H1 (cell line): Measurements from ENCODE around the gene PAQR7. TPM values are rescaled to one million over a fixed set of nuclear protein-coding genes. Genes with fewer than 3 reads are reported as not detected.

Source experiments
- BACH1 ChIP-seq: IDR thresholded peaks from 2 replicates; pipeline ENCODE4 v1.6.1; 2012; ENCODE audit warnings: low read length, improper control_type of control experiment
- CBX8 ChIP-seq: fragments of 300-800, 300-1000 bp; sonication (generic); IDR thresholded peaks from 2 replicates; pipeline ENCODE4 v1.7.1; 2016; ENCODE audit warnings: low read depth, low read length, borderline replicate concordance
- CHD1 ChIP-seq: IDR thresholded peaks from 2 replicates; pipeline ENCODE4 v1.6.1; 2012; ENCODE audit warnings: low read depth, low read length, improper control_type of control experiment
- CREB1 ChIP-seq: IDR thresholded peaks from 2 replicates; pipeline ENCODE4 v1.6.1; 2012; ENCODE audit warnings: inconsistent platforms
- CTCF ChIP-seq, 3 experiments: IDR thresholded peaks; 1 replicate in 2 of 3; 2 replicates in 1 of 3; pipeline versions ENCODE4 v1.5.1 to v1.6.1; 2011; ENCODE audit warnings: low read length in 3 of 3, mild to moderate bottlenecking in 3 of 3, inconsistent platforms in 2 of 3, low read depth in 1 of 3, moderate library complexity in 1 of 3; ENCODE audit not compliant: insufficient read depth in 1 of 3; ENCODE audit errors: control extremely low read depth in 1 of 3
- EP300 ChIP-seq, 2 experiments: IDR thresholded peaks; 1 replicate in 1 of 2; 2 replicates in 1 of 2; pipeline ENCODE4 v1.6.1; 2011 to 2012; ENCODE audit warnings: low read depth in 2 of 2, low read length in 2 of 2, mild to moderate bottlenecking in 2 of 2, borderline replicate concordance in 1 of 2, inconsistent platforms in 1 of 2, moderate library complexity in 1 of 2
- KDM4A ChIP-seq: IDR thresholded peaks from one replicate; pipeline ENCODE4 v1.7.1; 2012; ENCODE audit warnings: low read depth, mild to moderate bottlenecking, moderate library complexity, low read length, inconsistent platforms; ENCODE audit not compliant: severe bottlenecking
- KDM5A ChIP-seq: fragments of 200-600 bp; IDR thresholded peaks from 2 replicates; pipeline ENCODE4 v1.7.1; 2012; ENCODE audit warnings: mild to moderate bottlenecking, low read length, inconsistent platforms, mixed read lengths
- MAX ChIP-seq: IDR thresholded peaks from 2 replicates; pipeline ENCODE4 v1.6.1; 2012; ENCODE audit warnings: inconsistent platforms
- PHF8 ChIP-seq: fragments of 200-600 bp; sonication (generic); conservative IDR thresholded peaks from 2 replicates; pipeline ENCODE4 v1.7.1; 2012; ENCODE audit warnings: low read depth, mild to moderate bottlenecking, inconsistent platforms, low read length, moderate library complexity
- RFX5 ChIP-seq: IDR thresholded peaks from 2 replicates; pipeline ENCODE4 v1.6.1; 2011; ENCODE audit warnings: low read depth, low read length, improper control_type of control experiment, borderline replicate concordance
- SAP30 ChIP-seq: fragments of 300-600 bp; sonication (generic); IDR thresholded peaks from 2 replicates; pipeline ENCODE4 v1.7.1; 2012; ENCODE audit warnings: low read length, moderate library complexity, mild to moderate bottlenecking, inconsistent platforms; ENCODE audit not compliant: insufficient read depth, insufficient replicate concordance
- SIRT6 ChIP-seq: IDR thresholded peaks from one replicate; pipeline ENCODE4 v1.7.1; 2012; ENCODE audit warnings: low read length, inconsistent platforms
- SP2 ChIP-seq: IDR thresholded peaks from 2 replicates; pipeline ENCODE4 v1.6.1; 2012; ENCODE audit warnings: mild to moderate bottlenecking, low read length, inconsistent platforms
- SP4 ChIP-seq: IDR thresholded peaks from 2 replicates; pipeline ENCODE4 v1.6.1; 2012; ENCODE audit warnings: low read length, inconsistent platforms
- TBP ChIP-seq: IDR thresholded peaks from 2 replicates; pipeline ENCODE4 v1.6.1; 2011; ENCODE audit warnings: low read depth, low read length, improper control_type of control experiment
- USF2 ChIP-seq: IDR thresholded peaks from 2 replicates; pipeline ENCODE4 v1.6.1; 2011; ENCODE audit warnings: low read length, improper control_type of control experiment
- ZNF274 ChIP-seq: IDR thresholded peaks from 2 replicates; pipeline ENCODE4 v1.7.0; 2012; ENCODE audit warnings: low read length, borderline replicate concordance; ENCODE audit errors: extremely low read depth
- polyA plus RNA-seq, 7 experiments: library from polyadenylated mRNA; depleted of rRNA in 3 of 7; stranded (reverse) in 5 of 7; unstranded in 2 of 7; fragments of >200 nt in 5 of 7; fragments of 200-250 nt in 2 of 7; gene quantifications; 1 replicate in 5 of 7; 2 replicates in 1 of 7; 4 replicates in 1 of 7; pipeline versions ENCODE4 v1.2.1 to v1.2.3, GENCODE V29; 2011 to 2013; ENCODE audit warnings: missing spikeins in 2 of 7, mixed read lengths in 2 of 7
- total RNA-seq: library from RNA; stranded (reverse); fragmentation: NEBNext Ultra II Directional; extraction: Animal tissue kit (Norgen Biotek cat#: 25700); gene quantifications from 2 replicates; pipeline ENCODE4 v1.2.1, GENCODE V29; 2021

Gene PAQR7
- total and polyA plus RNA-seq, 2 of the 8 experiments (the other 6 are each of a cell fraction or from before 2014, with no cell fraction given) = 7.3 to 7.4 TPM

GRCh38 chr1:25906644-25907300 is 31.3 kb upstream of the PAQR7 start (continued):
- TF ChIP-seq MAX = peak; percentile 33; the same call in 1 of the 2 replicates
- 0 out of 2 replicates have a peak, but pooled peaks have one; percentile 10 for TF ChIP-seq BACH1
- TF ChIP-seq SAP30 = no peak
- no peak for TF ChIP-seq CTCF (IDR thresholded peaks at IDR 0.05; ENCODE audit: control extremely low read depth in 1 of 3, insufficient read depth in 1 of 3, low read depth in 1 of 3, low read length in 3 of 3)
- no peak for TF ChIP-seq SP4
- TF ChIP-seq PHF8 = peak; percentile 43; the same call in 1 of the 2 replicates
- TF ChIP-seq SIRT6 = no peak
- TF ChIP-seq KDM4A = peak; percentile 80
- no peak for TF ChIP-seq KDM5A
- TF ChIP-seq CHD1 = no peak
- no peak for TF ChIP-seq RFX5
- TF ChIP-seq EP300 (IDR thresholded peaks at IDR 0.05; ENCODE audit: borderline replicate concordance in 1 of 2, low read depth in 2 of 2, low read length in 2 of 2) = no peak
- no peak for TF ChIP-seq USF2
- TF ChIP-seq TBP = no peak
- TF ChIP-seq ZNF274 = no peak
- no peak for TF ChIP-seq CBX8
- no peak for TF ChIP-seq SP2
- TF ChIP-seq CREB1 = 0 out of 2 replicates have a peak, but pooled peaks have one; percentile 5
